Sigmoid colon (tissue), 7 donors: ENCODE measurements around the gene BCAT1. TPM values are rescaled to one million over a fixed set of nuclear protein-coding genes. Genes with fewer than 3 reads are reported as not detected.

Experiments used
- DNase-seq: peaks from one replicate; pipeline ENCODE4 v3.0.0-alpha.2; 2019
- H3K27ac ChIP-seq, 4 donors: fragments of 200-600 bp; sonication (generic); one replicate each; pipeline ENCODE4 v1.5.1; 2016 to 2019; ENCODE audit warnings: mild to moderate bottlenecking in 1 of 4
- H3K27me3 ChIP-seq, 3 donors: fragments of 200-600 bp; sonication (generic); one replicate each; pipeline ENCODE4 v1.5.1; 2019; ENCODE audit warnings: mild to moderate bottlenecking in 1 of 3
- H3K36me3 ChIP-seq, 4 donors: fragments of 200-600 bp; sonication (generic); one replicate each; pipeline ENCODE4 v1.5.1; 2016 to 2019
- H3K4me1 ChIP-seq, 4 donors: fragments of 200-600 bp; sonication (generic); one replicate each; pipeline ENCODE4 v1.5.1; 2017 to 2019
- H3K4me3 ChIP-seq, 4 donors: fragments of 200-600 bp; sonication (generic); one replicate each; pipeline ENCODE4 v1.5.1; 2017 to 2019; ENCODE audit warnings: mild to moderate bottlenecking in 2 of 4, moderate library complexity in 1 of 4
- H3K9me3 ChIP-seq, 4 donors: fragments of 200-600 bp in 3 of 4; sonication (generic) in 3 of 4; one replicate each; pipeline versions ENCODE4 v1.5.1 to v1.6.1; 2013 to 2019
- EP300 ChIP-seq, 4 donors: sonication (generic); formaldehyde crosslinking; IDR thresholded peaks; one replicate each; pipeline ENCODE4 v1.6.1; 2017; ENCODE audit warnings: antibody characterized with exemption in 4 of 4
- POLR2A ChIP-seq, 2 donors: fragments of 450-650 bp; IDR thresholded peaks; one replicate each; pipeline ENCODE4 v1.6.1; 2016; ENCODE audit warnings: antibody characterized with exemption in 2 of 2, mild to moderate bottlenecking in 2 of 2, moderate library complexity in 2 of 2
- POLR2AphosphoS5 ChIP-seq, 4 donors: sonication (generic); formaldehyde crosslinking; IDR thresholded peaks; one replicate each; pipeline ENCODE4 v1.6.1; 2017; ENCODE audit warnings: antibody characterized with exemption in 4 of 4
- WGBS, 2 donors: extraction: QIAGEN DNeasy Blood & Tissue Kit; methylation state at CpG; one replicate each; pipeline ENCODE4 v1.1.7; 2013; 5-methylcytosine and 5-hydroxymethylcytosine counted together
- intact Hi-C: fragments of 100-400 bp; cut with DNase I; formaldehyde crosslinking; loops from one replicate; pipeline ENCODE4 v1.15.1; 2023
- polyA plus RNA-seq, 3 donors: library from polyadenylated mRNA; stranded (reverse); fragments of 200-250 nt; gene quantifications; one replicate each; pipeline ENCODE4 v1.2.3, GENCODE V29; 2013
- total RNA-seq, 4 donors: library from RNA; depleted of rRNA; stranded (reverse); fragments of >200 nt; gene quantifications; one replicate each; pipeline ENCODE4 v1.1.0, GENCODE V29; 2016
- TF ChIP-seq, protein P1 (sequence below), 4 experiments: fragments of 450-650 bp in 3 of 4; fragments of 200-600 bp in 1 of 4; IDR thresholded peaks; one replicate each; pipeline ENCODE4 v1.5.1; 2016 to 2019; ENCODE audit warnings: antibody characterized with exemption in 4 of 4, mild to moderate bottlenecking in 3 of 4, moderate library complexity in 2 of 4
- donor health status: healthy with polysubstance abuse.
- donor health status: Bipolar disorder and iron deficiency.
- donor health status: healthy.

BCAT1 gene
- total and polyA plus RNA-seq, 7 donors, result 2.1 to 20.3 (median 12.0) TPM

DNA sequence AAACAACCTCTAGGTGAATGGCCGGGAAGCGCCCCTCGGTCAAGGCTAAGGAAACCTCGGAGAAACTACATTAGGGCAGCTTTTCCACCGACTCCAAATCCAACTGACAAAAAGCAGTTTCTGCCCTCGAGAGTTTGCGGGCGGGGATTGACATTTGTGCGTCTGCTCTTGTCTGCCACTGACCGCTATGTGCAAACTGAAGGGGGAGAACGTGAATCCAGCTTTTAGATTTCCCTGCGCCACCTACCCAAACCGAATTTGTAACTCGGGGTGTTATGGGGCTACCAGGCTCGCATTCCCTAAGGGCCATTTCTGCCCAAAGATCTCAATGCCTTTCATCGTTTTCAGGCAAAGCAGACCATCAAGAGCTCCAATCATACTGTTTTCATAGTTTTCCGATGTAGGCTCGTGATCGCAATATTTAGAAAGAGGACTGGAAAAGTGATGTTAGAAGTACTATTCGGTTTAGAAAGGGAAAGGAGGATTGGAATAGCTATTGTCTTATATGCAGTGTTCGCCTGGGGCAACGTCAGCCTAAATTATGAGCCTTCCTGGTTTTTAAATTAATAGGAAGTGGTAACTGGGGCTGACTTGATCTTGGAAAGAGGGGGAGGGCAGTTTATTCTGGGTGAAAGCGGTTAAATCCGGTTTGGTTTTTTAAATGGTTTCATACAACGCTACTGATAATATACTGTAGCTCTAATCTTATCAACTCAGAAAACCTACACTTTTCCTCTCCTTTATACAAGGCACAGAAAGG, 45.4 kb downstream of the BCAT1 start:
- DNase-seq, result no peak
- TF ChIP-seq EP300 (IDR thresholded peaks at IDR 0.05), result no peak
- peak in 2 of 4 donors; percentile 14 to 48 for TF ChIP-seq POLR2AphosphoS5 (IDR thresholded peaks at IDR 0.05)
- TF ChIP-seq, protein P1, sequence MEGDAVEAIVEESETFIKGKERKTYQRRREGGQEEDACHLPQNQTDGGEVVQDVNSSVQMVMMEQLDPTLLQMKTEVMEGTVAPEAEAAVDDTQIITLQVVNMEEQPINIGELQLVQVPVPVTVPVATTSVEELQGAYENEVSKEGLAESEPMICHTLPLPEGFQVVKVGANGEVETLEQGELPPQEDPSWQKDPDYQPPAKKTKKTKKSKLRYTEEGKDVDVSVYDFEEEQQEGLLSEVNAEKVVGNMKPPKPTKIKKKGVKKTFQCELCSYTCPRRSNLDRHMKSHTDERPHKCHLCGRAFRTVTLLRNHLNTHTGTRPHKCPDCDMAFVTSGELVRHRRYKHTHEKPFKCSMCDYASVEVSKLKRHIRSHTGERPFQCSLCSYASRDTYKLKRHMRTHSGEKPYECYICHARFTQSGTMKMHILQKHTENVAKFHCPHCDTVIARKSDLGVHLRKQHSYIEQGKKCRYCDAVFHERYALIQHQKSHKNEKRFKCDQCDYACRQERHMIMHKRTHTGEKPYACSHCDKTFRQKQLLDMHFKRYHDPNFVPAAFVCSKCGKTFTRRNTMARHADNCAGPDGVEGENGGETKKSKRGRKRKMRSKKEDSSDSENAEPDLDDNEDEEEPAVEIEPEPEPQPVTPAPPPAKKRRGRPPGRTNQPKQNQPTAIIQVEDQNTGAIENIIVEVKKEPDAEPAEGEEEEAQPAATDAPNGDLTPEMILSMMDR (IDR thresholded peaks at IDR 0.05), result no peak
- TF ChIP-seq POLR2A (IDR thresholded peaks at IDR 0.05), result no peak
- intact Hi-C loops, result no loop called here
- peaks cover 0 to 14% (median 0%) of the 10 kb centered on the region in 4 donors for H3K4me1 ChIP-seq
- no peaks in the 10 kb centered on the region for H3K9me3 ChIP-seq
- 15 to 36% methylated on average over 25 of the region's 25 CpGs for WGBS, 2 donors
- peak overlapping the region; percentile 30 to 54 (median 50) for H3K4me3 ChIP-seq
- peaks cover 0 to 21% (median 16%) of the 10 kb centered on the region in 3 donors for H3K27me3 ChIP-seq
- peak overlapping the region; percentile 25 to 68 (median 61) for H3K27ac ChIP-seq
- no peaks in the 10 kb centered on the region for H3K36me3 ChIP-seq

DNA sequence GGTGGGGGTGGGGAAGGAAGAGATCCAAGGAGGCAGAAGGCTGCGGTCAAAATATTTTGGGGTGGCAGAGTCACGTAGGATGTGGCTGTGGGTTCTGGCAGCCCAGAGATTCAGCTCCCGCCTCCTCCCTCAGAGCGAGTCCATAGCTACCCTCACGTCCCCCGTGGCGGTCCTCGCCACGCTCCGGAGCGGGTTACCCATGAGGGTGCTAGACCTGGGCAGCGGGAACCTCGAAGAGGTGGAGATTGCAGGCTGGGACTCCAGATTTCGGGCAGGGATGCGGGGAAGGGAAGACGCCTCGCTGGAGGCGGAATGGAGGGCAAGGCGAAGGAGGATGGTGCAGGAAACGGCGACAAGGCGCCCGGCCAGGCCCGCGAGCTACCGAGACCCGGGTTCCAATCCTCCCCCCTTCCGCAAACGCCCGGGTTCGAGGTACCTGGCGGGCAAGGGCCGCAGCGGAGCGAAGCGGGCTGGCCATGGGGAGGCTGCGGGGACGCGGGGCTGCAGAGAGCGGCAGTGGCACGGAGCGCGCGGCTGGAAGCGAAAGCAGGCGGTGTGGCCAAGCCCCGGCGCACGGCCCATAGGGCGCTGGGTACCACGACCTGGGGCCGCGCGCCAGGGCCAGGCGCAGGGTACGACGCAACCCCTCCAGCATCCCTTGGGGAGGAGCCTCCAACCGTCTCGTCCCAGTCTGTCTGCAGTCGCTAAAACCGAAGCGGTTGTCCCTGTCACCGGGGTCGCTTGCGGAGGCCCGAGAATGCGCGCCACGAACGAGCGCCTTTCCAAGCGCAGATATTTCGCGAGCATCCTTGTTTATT, 46.2 kb downstream of the BCAT1 start:
- peaks cover 0 to 21% (median 16%) of the 10 kb centered on the region in 3 donors for H3K27me3 ChIP-seq
- TF ChIP-seq EP300 (IDR thresholded peaks at IDR 0.05), result no peak
- TF ChIP-seq, protein P1 (IDR thresholded peaks at IDR 0.05), result no peak
- TF ChIP-seq POLR2A (IDR thresholded peaks at IDR 0.05), result no peak
- TF ChIP-seq POLR2AphosphoS5 (IDR thresholded peaks at IDR 0.05), result no peak
- H3K36me3 ChIP-seq, result no peaks in the 10 kb centered on the region
- H3K4me3 ChIP-seq, result peak overlapping the region; percentile 30 to 54 (median 50)
- intact Hi-C loops, result no loop called here
- H3K9me3 ChIP-seq, result no peaks in the 10 kb centered on the region
- peaks cover 0 to 14% (median 0%) of the 10 kb centered on the region in 4 donors for H3K4me1 ChIP-seq
- DNase-seq, result no peak
- WGBS, 2 donors, result 2 to 26% methylated on average over 74 of the region's 74 CpGs
- H3K27ac ChIP-seq, result peak overlapping the region; percentile 25 to 68 (median 61)

DNA sequence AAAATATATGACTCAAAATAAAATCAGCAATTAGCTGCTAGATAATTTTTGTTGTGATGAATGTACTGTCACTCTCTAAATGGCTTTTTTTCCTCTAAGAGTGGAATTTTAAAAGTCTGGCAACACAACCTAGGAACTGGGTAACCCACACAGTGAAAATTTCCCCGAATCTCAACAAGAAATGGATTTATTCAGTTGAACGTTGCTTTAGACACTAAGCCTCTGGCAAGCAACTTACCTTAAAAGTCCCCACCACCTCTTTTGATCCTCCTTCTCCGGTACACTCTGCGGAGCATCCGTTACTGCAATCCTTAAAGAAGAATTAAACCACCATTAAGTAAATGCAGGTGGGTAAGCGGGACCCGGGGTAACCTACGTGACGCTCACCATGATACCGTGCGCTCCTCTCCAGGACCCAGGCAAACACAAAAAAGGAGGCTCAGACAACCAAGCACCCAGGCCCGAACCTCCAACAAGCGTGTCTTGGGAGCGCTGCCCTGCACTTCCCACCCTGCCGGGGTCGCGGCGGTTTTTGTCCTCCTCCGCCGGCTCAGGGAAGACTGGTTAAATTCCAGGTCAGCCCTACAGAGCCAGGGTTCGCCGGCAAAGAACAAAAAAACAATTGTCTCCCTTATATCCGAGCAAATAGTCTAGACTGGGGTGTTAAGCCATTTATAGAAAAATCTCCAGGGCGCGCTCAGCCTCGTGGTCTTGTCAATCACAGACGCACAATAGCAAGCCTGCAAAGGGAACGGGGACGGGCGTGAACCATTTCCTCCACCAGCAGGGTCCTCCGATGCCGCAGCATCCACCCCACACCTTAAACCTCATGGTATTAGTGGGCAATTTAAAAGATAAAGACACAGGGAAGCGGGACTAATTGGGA, 47.1 kb downstream of the BCAT1 start:
- peak overlapping the region; percentile 25 to 68 (median 61) for H3K27ac ChIP-seq
- no peak for DNase-seq

DNA sequence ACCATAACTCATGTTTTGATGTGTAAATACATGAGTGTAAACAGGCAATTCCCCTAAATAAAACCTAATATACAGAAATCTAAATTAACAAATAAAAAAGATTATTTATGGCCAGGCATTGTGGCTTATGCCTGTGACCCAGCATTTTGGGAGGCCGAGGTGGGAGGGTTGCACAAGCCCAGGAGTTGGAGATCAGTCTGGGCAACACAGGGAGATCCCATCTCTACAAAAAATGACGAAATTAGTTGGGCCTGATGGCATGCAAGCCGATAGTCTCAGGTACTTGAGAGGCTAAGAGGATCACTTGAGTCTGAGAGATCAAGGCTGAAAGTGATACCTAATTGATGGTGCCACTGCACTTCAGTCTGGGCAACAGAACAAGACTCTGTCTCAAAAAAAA, 48.7 kb downstream of the BCAT1 start:
- intact Hi-C loops, result no loop called here
- no peaks in the 10 kb centered on the region for H3K36me3 ChIP-seq
- no peak for DNase-seq
- H3K27ac ChIP-seq, result no peak overlapping the region
- H3K4me3 ChIP-seq, result no peak overlapping the region
- no peaks in the 10 kb centered on the region for H3K9me3 ChIP-seq
- H3K4me1 ChIP-seq, result peaks cover 0 to 14% (median 0%) of the 10 kb centered on the region in 4 donors
- TF ChIP-seq POLR2A (IDR thresholded peaks at IDR 0.05) (no peak), POLR2AphosphoS5 (IDR thresholded peaks at IDR 0.05) (no peak), EP300 (IDR thresholded peaks at IDR 0.05) (no peak)
- TF ChIP-seq, protein P1 (IDR thresholded peaks at IDR 0.05), result no peak
- 83 to 89% methylated on average over 3 of the region's 3 CpGs for WGBS, 2 donors
- H3K27me3 ChIP-seq, result peaks cover 0 to 21% (median 16%) of the 10 kb centered on the region in 3 donors

More for the DNA sequence above, 47.1 kb downstream of the BCAT1 start:
- H3K4me3 ChIP-seq, result peak overlapping the region in 3 of 4 donors; percentile 47 to 54 (median 53)
- intact Hi-C loops, result no loop called here
- H3K27me3 ChIP-seq, result peaks cover 0 to 21% (median 16%) of the 10 kb centered on the region in 3 donors
- H3K9me3 ChIP-seq, result no peaks in the 10 kb centered on the region
- H3K4me1 ChIP-seq, result peaks cover 0 to 14% (median 0%) of the 10 kb centered on the region in 4 donors
- 33 to 46% methylated on average over 33 of the region's 33 CpGs for WGBS, 2 donors
- TF ChIP-seq POLR2AphosphoS5 (IDR thresholded peaks at IDR 0.05), result no peak
- TF ChIP-seq EP300 (IDR thresholded peaks at IDR 0.05), result no peak
- TF ChIP-seq POLR2A (IDR thresholded peaks at IDR 0.05), result no peak
- TF ChIP-seq, protein P1 (IDR thresholded peaks at IDR 0.05), result no peak
- no peaks in the 10 kb centered on the region for H3K36me3 ChIP-seq
